HUES64 (cell line): Measurements from ENCODE around the gene LRSAM1.

Source experiments
- H3K27ac ChIP-seq: 2 replicates; pipeline ENCODE4 v1.7.0; 2013; ENCODE audit warnings: low read depth, low read length, inconsistent platforms
- H3K27me3 ChIP-seq: 2 replicates; pipeline ENCODE4 v1.6.1; 2013; ENCODE audit warnings: mild to moderate bottlenecking, low read length; ENCODE audit not compliant: insufficient read depth
- H3K36me3 ChIP-seq: 2 replicates; pipeline ENCODE4 v1.6.1; 2013; ENCODE audit warnings: mild to moderate bottlenecking, low read length; ENCODE audit not compliant: insufficient read depth
- H3K4me1 ChIP-seq: 2 replicates; pipeline ENCODE4 v1.6.1; 2013; ENCODE audit warnings: mild to moderate bottlenecking, low read length, moderate library complexity; ENCODE audit not compliant: insufficient read depth
- H3K4me3 ChIP-seq: 2 replicates; pipeline ENCODE4 v1.5.1; 2013; ENCODE audit warnings: mild to moderate bottlenecking, low read length, moderate library complexity
- H3K9ac ChIP-seq: 2 replicates; pipeline ENCODE4 v1.6.1; 2013; ENCODE audit warnings: mild to moderate bottlenecking, low read depth, low read length
- H3K9me3 ChIP-seq: 2 replicates; pipeline ENCODE4 v1.6.1; 2013; ENCODE audit warnings: low read depth, low read length; ENCODE audit not compliant: insufficient read depth
- WGBS: fragments of 150-250, 120-280 bp; methylation state at CpG from one replicate; pipeline ENCODE4 v1.1.7; 2013; ENCODE audit warnings: missing lambda C conversion rate; 5-methylcytosine and 5-hydroxymethylcytosine counted together

The LRSAM1 gene

DNA sequence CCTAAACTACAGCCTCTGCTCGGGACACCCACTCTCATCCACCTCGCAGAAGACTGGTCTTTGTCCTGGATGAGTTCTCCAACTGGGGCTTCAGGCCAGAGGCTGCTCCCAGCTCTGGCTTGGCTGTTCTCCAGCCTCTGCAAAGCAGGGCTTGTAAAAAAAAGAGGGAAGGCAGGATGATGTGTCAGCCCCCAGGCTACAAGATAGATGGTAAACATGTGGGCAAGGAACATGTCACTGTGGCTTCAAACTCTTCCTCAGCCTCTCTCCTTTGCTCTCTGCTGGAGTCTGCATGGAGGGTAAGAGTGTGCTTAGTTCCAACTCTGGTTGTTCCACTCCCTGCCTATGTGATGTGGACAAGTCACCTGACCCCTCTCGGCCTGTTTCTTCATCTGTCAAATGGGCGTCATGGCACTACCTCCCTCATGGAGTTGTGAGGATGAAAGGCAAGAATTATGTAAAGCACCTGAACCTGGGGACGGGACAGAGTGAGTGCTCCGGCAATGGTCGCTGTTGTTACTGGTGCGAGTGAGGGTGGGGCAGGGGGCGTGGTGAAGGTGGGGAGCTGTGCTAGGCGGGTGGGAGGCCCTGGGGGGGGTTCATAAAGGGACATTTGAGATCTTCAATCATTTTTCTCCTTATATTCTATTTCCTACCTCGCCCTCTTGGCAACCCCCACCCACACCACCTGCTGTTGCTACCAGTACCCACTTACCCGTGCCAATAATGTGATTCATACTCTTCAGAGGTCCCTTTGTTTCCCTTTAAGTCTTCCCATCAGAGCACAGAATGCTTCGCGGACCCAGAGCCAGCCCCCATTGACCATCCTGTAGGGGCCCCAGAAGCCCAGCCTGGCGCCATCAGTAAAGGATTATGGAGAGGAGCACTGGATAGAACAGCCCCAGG, 33.9 kb upstream of the LRSAM1 start:
- H3K27ac ChIP-seq, result no peak overlapping the region
- H3K9me3 ChIP-seq, result no peaks in the 10 kb centered on the region
- H3K9ac ChIP-seq, result no peak overlapping the region
- H3K4me1 ChIP-seq, result 0 out of 2 replicates have a peak, but pooled peaks cover under 1% of the 10 kb centered on the region
- no peak overlapping the region for H3K4me3 ChIP-seq
- 81% methylated on average over 14 of the region's 15 CpGs for WGBS
- no peaks in the 10 kb centered on the region for H3K36me3 ChIP-seq
- no peaks in the 10 kb centered on the region for H3K27me3 ChIP-seq

DNA sequence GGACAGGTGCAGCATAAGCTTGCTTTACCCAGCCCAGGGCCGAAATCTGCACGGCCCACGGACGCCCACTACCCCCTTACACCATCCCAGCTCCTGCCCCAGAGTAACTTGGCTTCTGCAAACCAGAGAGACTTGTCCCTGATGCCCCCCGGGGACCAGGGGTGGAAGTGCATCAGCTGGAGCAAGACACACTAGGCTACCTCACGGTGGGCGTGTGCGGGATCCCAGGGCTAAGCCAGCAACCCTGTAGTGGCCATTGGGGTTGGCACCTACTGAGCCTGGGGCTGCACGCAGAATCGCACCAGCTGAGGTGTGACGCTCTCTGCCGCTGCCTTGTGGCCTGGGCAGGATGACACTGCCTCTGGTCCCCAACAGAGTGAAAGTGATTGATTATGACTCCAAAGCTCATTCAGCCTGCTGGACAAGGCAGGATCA, 33.3 kb upstream of the LRSAM1 start:
- Histone ChIP-seq H3K4me1 (peaks cover 7% of the 10 kb centered on the region; the same call in 1 of the 2 replicates), H3K4me3 (no peak overlapping the region), H3K36me3 (no peaks in the 10 kb centered on the region), H3K27me3 (no peaks in the 10 kb centered on the region), H3K9ac (no peak overlapping the region), H3K27ac (no peak overlapping the region), H3K9me3 (no peaks in the 10 kb centered on the region)
- 68% methylated on average over 12 of the region's 12 CpGs for WGBS

DNA sequence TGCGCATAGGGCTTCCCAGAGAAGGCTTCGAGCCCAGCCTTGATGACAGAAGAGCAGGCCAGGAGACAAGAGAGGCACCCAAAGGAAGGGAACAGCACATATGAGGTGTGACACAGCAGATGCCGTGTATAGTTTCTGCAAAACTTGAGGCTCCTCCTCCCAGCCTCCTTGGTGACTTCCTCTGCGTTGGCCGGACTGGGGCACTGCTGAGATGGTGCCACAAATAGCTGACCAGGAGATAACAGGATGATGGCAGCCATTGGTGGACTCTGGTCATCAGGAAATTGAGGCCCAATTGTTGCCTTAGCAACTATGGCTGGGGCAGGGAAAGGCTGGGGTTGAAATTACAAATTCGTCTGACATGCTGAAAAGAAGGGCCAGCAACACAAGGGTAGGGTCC, 32.0 kb upstream of the LRSAM1 start:
- Histone ChIP-seq H3K27me3 (no peaks in the 10 kb centered on the region), H3K9me3 (no peaks in the 10 kb centered on the region), H3K36me3 (no peaks in the 10 kb centered on the region), H3K9ac (no peak overlapping the region), H3K27ac (no peak overlapping the region), H3K4me1 (peaks cover 11% of the 10 kb centered on the region; the same call in 1 of the 2 replicates), H3K4me3 (no peak overlapping the region)
- 84% methylated on average over 6 of the region's 6 CpGs for WGBS

DNA sequence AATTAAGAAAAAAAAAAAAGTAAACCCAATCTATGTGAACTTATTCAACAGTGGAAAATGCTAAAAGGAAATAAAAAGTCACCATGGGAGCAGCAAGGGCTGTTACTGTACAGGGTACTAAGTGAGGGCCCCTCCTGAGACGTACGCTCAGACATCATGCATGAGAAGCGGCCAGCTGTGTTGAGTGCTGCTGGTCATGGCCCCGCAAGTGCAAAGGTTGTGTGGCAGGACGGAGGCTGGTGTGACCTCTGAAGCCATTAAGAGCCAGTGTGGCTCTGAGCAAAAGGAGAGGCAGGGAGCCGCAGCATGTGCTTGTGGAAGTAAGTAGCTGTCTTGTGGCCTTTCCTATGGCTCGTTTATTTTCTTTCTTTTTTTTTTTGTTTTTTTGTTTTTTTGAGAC, 30.3 kb upstream of the LRSAM1 start:
- H3K4me3 ChIP-seq, result no peak overlapping the region
- peaks cover 17% of the 10 kb centered on the region; the same call in 1 of the 2 replicates for H3K4me1 ChIP-seq

DNA sequence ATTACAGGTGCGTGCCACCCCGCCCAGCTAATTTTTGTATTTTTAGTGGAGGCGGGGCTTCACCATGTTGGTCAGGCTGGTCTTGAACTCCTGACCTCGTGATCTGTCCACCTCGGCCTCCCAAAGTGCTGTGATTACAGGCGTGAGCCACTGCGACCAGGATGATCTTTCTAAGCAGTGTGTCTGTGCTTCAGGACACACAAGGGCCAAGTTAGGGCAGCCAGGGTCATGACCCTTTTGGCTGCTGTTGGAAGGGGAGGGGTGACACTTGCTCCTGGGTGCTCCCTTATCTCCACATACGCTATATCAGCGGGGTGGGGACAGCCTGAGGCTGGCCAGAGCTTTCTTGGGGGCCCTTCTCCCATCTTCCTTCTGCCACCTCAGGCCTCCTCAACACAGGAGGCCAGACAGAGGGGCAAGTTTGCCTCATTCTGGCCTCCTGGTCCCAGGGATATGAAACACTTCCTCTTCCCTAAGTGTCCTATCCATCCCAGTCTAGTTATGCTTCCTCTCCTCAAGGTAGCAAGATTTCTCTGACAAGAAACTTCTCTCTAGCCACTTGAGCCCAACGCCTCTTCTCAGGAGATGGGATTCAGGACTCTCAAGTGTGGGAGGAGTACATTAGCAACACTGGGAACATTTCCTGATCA, 29.1 kb upstream of the LRSAM1 start:
- Histone ChIP-seq H3K9me3 (no peaks in the 10 kb centered on the region), H3K27me3 (no peaks in the 10 kb centered on the region), H3K36me3 (no peaks in the 10 kb centered on the region), H3K27ac (no peak overlapping the region), H3K9ac (peak overlapping the region; percentile 92; the same call in 1 of the 2 replicates), H3K4me1 (peaks cover 17% of the 10 kb centered on the region; the same call in 1 of the 2 replicates), H3K4me3 (peak overlapping the region; percentile 96)
- 94% methylated on average over 10 of the region's 10 CpGs for WGBS

More for the DNA sequence above, 30.3 kb upstream of the LRSAM1 start:
- Histone ChIP-seq H3K36me3 (no peaks in the 10 kb centered on the region), H3K27me3 (no peaks in the 10 kb centered on the region), H3K27ac (no peak overlapping the region), H3K9me3 (no peaks in the 10 kb centered on the region), H3K9ac (no peak overlapping the region)
- 96% methylated on average over 7 of the region's 7 CpGs for WGBS

DNA sequence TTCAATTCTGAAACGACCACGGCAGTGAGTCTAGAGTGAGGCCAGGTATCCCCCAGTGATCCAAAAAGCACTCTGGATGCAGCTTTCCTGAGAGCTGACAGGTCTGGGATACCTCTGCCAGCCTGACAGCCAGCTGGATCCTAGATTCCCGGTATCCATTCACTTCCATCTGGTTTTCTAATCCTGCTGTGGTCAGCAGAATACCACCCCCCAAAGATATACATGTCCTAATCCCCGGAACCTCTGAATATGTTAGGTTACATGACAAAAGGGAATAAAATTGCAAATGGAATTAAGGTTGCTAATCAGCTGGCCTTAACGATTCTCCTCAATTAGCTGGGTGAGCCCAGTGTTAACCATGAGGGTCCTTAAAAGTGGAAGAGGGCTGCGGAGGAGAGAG, 28.5 kb upstream of the LRSAM1 start:
- Histone ChIP-seq H3K9me3 (no peaks in the 10 kb centered on the region), H3K4me3 (peak overlapping the region; percentile 96), H3K4me1 (peaks cover 17% of the 10 kb centered on the region; the same call in 1 of the 2 replicates), H3K27me3 (no peaks in the 10 kb centered on the region), H3K36me3 (no peaks in the 10 kb centered on the region), H3K27ac (no peak overlapping the region), H3K9ac (peak overlapping the region; percentile 92; the same call in 1 of the 2 replicates)
- 71% methylated on average over 6 of the region's 6 CpGs for WGBS

DNA sequence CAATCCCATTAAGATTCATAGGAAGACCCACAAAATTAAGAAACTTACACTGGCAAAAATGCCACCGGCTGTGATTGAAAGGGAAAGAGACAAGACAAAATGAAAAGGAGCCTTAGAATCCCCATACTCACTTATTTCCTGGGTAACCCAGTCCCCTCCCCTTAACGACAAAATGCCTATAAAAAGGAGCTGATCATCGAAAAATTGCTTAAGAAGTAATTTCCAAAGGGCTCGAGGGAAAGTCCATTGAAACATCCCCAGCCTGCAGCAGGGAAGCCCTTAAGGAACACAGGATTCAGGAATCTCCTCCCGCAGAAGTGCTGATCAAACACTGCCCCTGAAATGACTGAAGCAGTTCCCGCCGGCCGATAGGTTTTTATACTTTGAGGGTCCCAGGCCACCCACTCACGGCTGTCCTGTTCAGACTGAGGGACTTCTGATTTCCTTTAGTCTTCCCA, 27.8 kb upstream of the LRSAM1 start:
- peak overlapping the region; percentile 81 for H3K27ac ChIP-seq
- no peaks in the 10 kb centered on the region for H3K27me3 ChIP-seq
- H3K4me3 ChIP-seq, result peak overlapping the region; percentile 96
- peaks cover 5% of the 10 kb centered on the region for H3K36me3 ChIP-seq
- peaks cover 17% of the 10 kb centered on the region; the same call in 1 of the 2 replicates for H3K4me1 ChIP-seq
- WGBS, result 2% methylated on average over 9 of the region's 9 CpGs
- peak overlapping the region; percentile 92 for H3K9ac ChIP-seq
- H3K9me3 ChIP-seq, result no peaks in the 10 kb centered on the region

DNA sequence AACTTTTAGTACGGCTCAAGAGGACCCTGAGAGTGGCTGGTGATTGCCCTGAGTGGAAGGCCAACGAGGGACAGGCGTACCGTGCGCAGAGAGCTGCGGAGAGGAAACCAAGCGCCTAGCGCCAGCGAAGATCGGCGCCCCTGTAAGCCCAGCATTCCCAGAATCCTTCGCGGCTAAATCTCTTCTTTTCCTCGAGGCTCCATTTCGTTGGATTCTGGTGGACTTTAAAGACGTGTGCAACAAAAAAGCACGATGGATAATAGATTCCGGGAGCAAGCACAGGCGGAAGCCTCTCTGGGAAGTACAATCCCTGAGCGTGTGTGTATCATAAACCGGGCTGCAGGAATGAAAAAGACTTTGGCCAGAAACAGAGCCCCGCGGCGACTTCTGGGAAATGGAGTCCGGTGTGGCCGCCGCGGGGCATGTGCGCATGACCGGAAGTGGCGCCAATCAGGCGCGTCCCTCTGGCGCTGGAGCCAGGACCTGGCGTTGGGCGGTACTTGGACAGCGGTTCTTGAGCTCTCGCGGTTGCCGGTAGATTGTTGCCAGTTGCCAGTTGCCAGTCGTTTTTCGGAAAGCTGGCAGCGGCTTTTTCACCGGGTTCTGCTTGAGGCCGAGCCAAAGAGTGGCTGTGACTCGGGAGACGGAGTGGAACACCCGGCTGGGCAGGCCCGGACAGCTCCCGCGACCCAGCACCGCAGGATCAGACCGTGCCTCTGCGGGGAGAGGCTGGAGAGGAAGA, 27.2 kb upstream of the LRSAM1 start, which contains the start of gene ZNF79:
TSS of gene ZNF79 (plus strand) at position 449 of the 742 bp plus-strand sequence. CDS start 406 bp downstream, outside the sequence.
- H3K4me1 ChIP-seq, result peaks cover 17% of the 10 kb centered on the region; the same call in 1 of the 2 replicates
- H3K27me3 ChIP-seq, result no peaks in the 10 kb centered on the region
- H3K36me3 ChIP-seq, result peaks cover 11% of the 10 kb centered on the region
- WGBS, result under 1% methylated on average over 54 of the region's 54 CpGs
- H3K4me3 ChIP-seq, result peak within 1 kb of the TSS; percentile 96
- H3K9me3 ChIP-seq, result no peaks in the 10 kb centered on the region
- H3K9ac ChIP-seq, result peak within 1 kb of the TSS; percentile 92
- H3K27ac ChIP-seq, result peak within 1 kb of the TSS; percentile 81

DNA sequence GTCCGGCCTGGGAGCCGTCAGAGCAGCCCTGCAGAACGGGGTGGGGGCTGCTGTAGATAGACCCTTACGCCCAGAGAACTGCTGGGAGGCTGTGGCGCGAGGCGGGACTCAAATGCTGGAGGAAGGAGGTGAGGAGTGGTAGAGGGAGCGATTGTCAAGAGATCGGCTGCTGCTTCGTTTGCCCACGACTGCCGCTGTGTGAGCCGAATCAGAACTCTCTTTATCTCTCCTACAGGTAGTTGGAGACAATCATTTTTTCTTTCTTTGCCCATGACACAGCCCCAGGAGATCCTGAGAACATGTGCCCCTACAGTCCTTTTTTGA, 26.7 kb upstream of the LRSAM1 start:
- Histone ChIP-seq H3K27me3 (no peaks in the 10 kb centered on the region), H3K9ac (peak overlapping the region; percentile 92), H3K27ac (no peak overlapping the region), H3K4me3 (peak overlapping the region; percentile 96), H3K36me3 (peaks cover 15% of the 10 kb centered on the region), H3K4me1 (peaks cover 17% of the 10 kb centered on the region; the same call in 1 of the 2 replicates), H3K9me3 (no peaks in the 10 kb centered on the region)
- under 1% methylated on average over 12 of the region's 13 CpGs for WGBS

DNA sequence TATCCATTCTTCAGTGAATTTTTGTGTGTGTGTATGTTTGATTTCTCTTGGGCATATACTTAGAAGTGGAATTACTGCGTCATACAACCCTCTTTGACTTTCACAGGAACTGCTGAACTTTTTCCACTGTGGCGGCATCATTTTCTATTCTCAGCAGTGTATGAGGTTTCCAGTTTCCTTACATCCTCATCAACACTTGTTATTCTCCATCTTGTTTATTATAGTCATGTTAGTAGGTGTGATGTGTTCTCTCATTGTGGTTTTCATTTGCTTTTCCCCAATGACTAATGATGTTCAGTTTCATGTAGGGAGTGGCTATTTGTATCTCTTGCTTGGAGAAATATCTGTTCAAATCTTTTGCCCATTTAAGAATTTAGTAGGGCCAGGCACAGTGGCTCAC, 24.6 kb upstream of the LRSAM1 start:
- Histone ChIP-seq H3K9me3 (no peaks in the 10 kb centered on the region), H3K27ac (no peak overlapping the region)
- WGBS, result 97% methylated on average over 2 of the region's 2 CpGs

More for the DNA sequence above, 24.6 kb upstream of the LRSAM1 start:
- peaks cover 32% of the 10 kb centered on the region for H3K36me3 ChIP-seq
- H3K27me3 ChIP-seq, result no peaks in the 10 kb centered on the region
- peaks cover 17% of the 10 kb centered on the region; the same call in 1 of the 2 replicates for H3K4me1 ChIP-seq
- no peak overlapping the region for H3K9ac ChIP-seq
- H3K4me3 ChIP-seq, result no peak overlapping the region
